ENCODE data around the gene KMT2B. TPM values are rescaled to one million over a fixed set of nuclear protein-coding genes. Genes with fewer than 3 reads are reported as not detected.
"Not testable (repeated sequence)": the region's sequence is repeated elsewhere in the genome, so short reads cannot be mapped to it uniquely, and the experiment has no call there.

The KMT2B gene
- total RNA-seq, 1 donor from 2014 or later: 70.2 TPM

- Mint-ChIP-seq H3K4me3 (ENCODE audit: low read depth) (no peak overlapping the region), H3K36me3 (ENCODE audit: insufficient read depth) (no peaks in the 10 kb centered on the region), H3K9me3 (ENCODE audit: low read depth) (no peaks in the 10 kb centered on the region), H3K27ac (no peak overlapping the region), H3K4me1 (ENCODE audit: low read depth) (peaks cover 2% of the 10 kb centered on the region), H3K27me3 (peaks cover 53% of the 10 kb centered on the region)
- no peak for DNase-seq (ENCODE audit: low spot score, unreplicated experiment)
- TF ChIP-seq, protein P1, sequence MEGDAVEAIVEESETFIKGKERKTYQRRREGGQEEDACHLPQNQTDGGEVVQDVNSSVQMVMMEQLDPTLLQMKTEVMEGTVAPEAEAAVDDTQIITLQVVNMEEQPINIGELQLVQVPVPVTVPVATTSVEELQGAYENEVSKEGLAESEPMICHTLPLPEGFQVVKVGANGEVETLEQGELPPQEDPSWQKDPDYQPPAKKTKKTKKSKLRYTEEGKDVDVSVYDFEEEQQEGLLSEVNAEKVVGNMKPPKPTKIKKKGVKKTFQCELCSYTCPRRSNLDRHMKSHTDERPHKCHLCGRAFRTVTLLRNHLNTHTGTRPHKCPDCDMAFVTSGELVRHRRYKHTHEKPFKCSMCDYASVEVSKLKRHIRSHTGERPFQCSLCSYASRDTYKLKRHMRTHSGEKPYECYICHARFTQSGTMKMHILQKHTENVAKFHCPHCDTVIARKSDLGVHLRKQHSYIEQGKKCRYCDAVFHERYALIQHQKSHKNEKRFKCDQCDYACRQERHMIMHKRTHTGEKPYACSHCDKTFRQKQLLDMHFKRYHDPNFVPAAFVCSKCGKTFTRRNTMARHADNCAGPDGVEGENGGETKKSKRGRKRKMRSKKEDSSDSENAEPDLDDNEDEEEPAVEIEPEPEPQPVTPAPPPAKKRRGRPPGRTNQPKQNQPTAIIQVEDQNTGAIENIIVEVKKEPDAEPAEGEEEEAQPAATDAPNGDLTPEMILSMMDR (IDR thresholded peaks at IDR 0.05; ENCODE audit: unreplicated experiment): no peak
These were observed 46.0 kb upstream of the KMT2B start for GRCh38 chr19:35671818-35672217.

DNA sequence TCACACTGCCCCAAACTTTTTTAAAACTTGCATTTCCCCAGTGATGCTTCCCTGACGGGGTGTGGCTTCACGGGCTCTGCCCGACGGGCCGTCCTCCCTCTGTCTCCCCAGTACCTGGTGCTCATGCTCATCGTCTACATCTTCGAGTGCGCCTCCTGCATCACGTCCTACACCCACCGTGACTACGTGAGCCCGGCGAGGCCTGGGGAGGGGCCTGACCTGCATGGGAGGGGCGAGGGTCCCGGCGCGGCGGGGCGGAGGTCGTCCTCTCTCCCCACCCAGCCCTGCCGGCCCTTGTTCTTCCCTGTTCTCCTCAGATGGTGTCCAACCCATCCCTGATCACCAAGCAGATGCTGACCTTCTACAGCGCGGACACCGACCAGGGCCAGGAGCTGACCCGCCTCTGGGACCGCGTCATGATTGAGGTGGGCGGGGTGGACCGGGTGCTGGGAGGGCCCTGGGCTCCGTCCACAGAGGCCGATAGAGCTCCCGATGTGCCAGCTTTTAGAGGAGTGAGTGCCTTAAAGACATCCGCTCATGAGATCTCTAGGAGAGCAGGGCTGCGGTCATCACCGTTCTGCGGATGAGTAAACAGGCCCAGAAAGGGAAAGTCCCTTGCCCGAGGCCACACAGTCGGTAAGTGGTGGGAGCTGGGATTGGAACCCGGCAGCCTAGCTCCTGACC, 44.5 kb upstream of the KMT2B start:
- Mint-ChIP-seq H3K36me3 (ENCODE audit: insufficient read depth) (no peaks in the 10 kb centered on the region), H3K27ac (no peak overlapping the region), H3K27me3 (peaks cover 60% of the 10 kb centered on the region), H3K4me1 (ENCODE audit: low read depth) (peaks cover 2% of the 10 kb centered on the region), H3K4me3 (ENCODE audit: low read depth) (peak overlapping the region; percentile 64), H3K9me3 (ENCODE audit: low read depth) (no peaks in the 10 kb centered on the region)
- no peak for DNase-seq (ENCODE audit: low spot score, unreplicated experiment)
- TF ChIP-seq, protein P1 (IDR thresholded peaks at IDR 0.05; ENCODE audit: unreplicated experiment): no peak

GRCh38 chr19:35675589-35676140, 42.1 kb upstream of the KMT2B start:
- Mint-ChIP-seq H3K4me1 (ENCODE audit: low read depth) (peaks cover 2% of the 10 kb centered on the region), H3K27me3 (peaks cover 46% of the 10 kb centered on the region), H3K36me3 (ENCODE audit: insufficient read depth) (no peaks in the 10 kb centered on the region), H3K27ac (no peak overlapping the region), H3K4me3 (ENCODE audit: low read depth) (no peak overlapping the region), H3K9me3 (ENCODE audit: low read depth) (no peaks in the 10 kb centered on the region)
- DNase-seq (ENCODE audit: low spot score, unreplicated experiment): no peak
- TF ChIP-seq, protein P1 (IDR thresholded peaks at IDR 0.05; ENCODE audit: unreplicated experiment): no peak

DNA sequence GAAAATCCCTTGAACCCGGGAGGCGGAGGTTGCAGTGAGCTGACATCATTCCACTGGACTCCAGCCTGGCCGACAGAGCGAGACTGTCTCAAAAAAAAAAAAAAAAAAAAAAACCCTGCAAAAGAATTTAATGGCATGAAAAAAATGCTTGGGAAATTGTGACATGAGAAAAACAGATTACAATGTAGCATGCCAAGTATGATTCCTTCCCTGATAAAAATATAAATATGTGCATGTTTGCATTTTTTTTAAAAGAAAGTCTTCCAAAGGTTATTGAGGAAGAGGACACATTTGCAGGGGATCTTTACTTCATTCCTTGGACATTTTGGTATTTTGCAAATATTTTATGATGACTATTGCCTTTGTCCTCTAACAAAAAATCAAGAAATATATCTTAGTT, 28.0 kb upstream of the KMT2B start:
- TF ChIP-seq, protein P1 (IDR thresholded peaks at IDR 0.05; ENCODE audit: unreplicated experiment): no peak
- H3K27ac Mint-ChIP-seq: no peak overlapping the region
- DNase-seq (ENCODE audit: low spot score, unreplicated experiment): no peak
- no peaks in the 10 kb centered on the region for H3K36me3 Mint-ChIP-seq (ENCODE audit: insufficient read depth)
- H3K4me3 Mint-ChIP-seq (ENCODE audit: low read depth): no peak overlapping the region
- no peaks in the 10 kb centered on the region for H3K4me1 Mint-ChIP-seq (ENCODE audit: low read depth)
- H3K27me3 Mint-ChIP-seq: no peaks in the 10 kb centered on the region
- H3K9me3 Mint-ChIP-seq (ENCODE audit: low read depth): no peaks in the 10 kb centered on the region

GRCh38 chr19:35691106-35691505, 26.7 kb upstream of the KMT2B start:
- not testable (repeated sequence) for H3K4me1 Mint-ChIP-seq (ENCODE audit: low read depth); H3K9me3 Mint-ChIP-seq (ENCODE audit: low read depth); DNase-seq (ENCODE audit: low spot score, unreplicated experiment); H3K27me3 Mint-ChIP-seq; H3K27ac Mint-ChIP-seq; H3K36me3 Mint-ChIP-seq (ENCODE audit: insufficient read depth); H3K4me3 Mint-ChIP-seq (ENCODE audit: low read depth)

DNA sequence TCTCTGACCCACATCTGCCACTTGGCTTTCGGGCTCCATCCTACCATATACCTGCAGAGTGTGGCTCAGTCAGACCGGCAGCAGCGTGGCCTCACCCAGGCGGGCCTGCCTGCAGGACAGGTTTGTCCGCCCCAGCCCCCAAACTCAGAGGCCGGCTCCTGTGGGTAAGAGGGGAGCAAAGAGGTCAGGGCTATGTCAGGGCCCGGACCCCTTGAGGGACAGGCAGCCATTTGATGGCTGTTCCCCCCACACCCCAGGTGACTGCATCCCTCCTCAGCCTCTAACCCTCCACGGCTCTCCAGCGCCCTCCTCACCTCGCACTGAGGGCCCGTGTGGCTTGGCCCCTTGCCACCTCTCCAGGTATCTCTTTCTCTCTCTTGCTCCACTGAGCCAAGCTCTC, 25.8 kb upstream of the KMT2B start:
- H3K36me3 Mint-ChIP-seq (ENCODE audit: insufficient read depth): no peaks in the 10 kb centered on the region
- no peaks in the 10 kb centered on the region for H3K9me3 Mint-ChIP-seq (ENCODE audit: low read depth)
- no peaks in the 10 kb centered on the region for H3K27me3 Mint-ChIP-seq
- no peak for DNase-seq (ENCODE audit: low spot score, unreplicated experiment)
- TF ChIP-seq, protein P1 (IDR thresholded peaks at IDR 0.05; ENCODE audit: unreplicated experiment): no peak
- H3K27ac Mint-ChIP-seq: no peak overlapping the region
- H3K4me3 Mint-ChIP-seq (ENCODE audit: low read depth): no peak overlapping the region
- H3K4me1 Mint-ChIP-seq (ENCODE audit: low read depth): no peaks in the 10 kb centered on the region
